Endothelial cell of umbilical vein (primary cell): ENCODE results near the gene ALG12.

Experiments used
- CTCF ChIP-seq, 2 donors: IDR thresholded peaks; 1 replicate in 1 of 2; 2 replicates in 1 of 2; pipeline ENCODE4 v1.5.1; 2011; ENCODE audit warnings: low read length in 2 of 2, mild to moderate bottlenecking in 2 of 2, moderate library complexity in 2 of 2, control low read depth in 1 of 2, inconsistent platforms in 1 of 2, low read depth in 1 of 2; ENCODE audit not compliant: insufficient read depth in 1 of 2; ENCODE audit errors: extremely low read depth in 1 of 2
- EZH2 ChIP-seq: IDR thresholded peaks from 2 replicates; pipeline ENCODE4 v1.6.1; 2012; ENCODE audit warnings: borderline replicate concordance, low read depth, mild to moderate bottlenecking, moderate library complexity, low read length, inconsistent platforms; ENCODE audit not compliant: severe bottlenecking
- FOS ChIP-seq: IDR thresholded peaks from 2 replicates; pipeline ENCODE4 v1.6.1; 2011; ENCODE audit warnings: mild to moderate bottlenecking, low read length, moderate library complexity, borderline replicate concordance; ENCODE audit not compliant: insufficient read depth
- GATA2 ChIP-seq: IDR thresholded peaks from 2 replicates; pipeline ENCODE4 v1.7.0; 2011; ENCODE audit warnings: low read depth, mild to moderate bottlenecking, moderate library complexity, mixed read lengths, low read length; ENCODE audit not compliant: insufficient read length, insufficient read depth
- JUN ChIP-seq: IDR thresholded peaks from 2 replicates; pipeline ENCODE4 v1.6.1; 2011; ENCODE audit warnings: borderline replicate concordance, low read depth; ENCODE audit not compliant: insufficient read length, insufficient read depth
- MAX ChIP-seq: IDR thresholded peaks from 2 replicates; pipeline ENCODE4 v1.6.1; 2011; ENCODE audit not compliant: insufficient read depth, insufficient read length
- MYC ChIP-seq: IDR thresholded peaks from one replicate; pipeline ENCODE4 v1.6.1; 2011; ENCODE audit warnings: mild to moderate bottlenecking, low read depth, low read length
- POLR2A ChIP-seq: IDR thresholded peaks from 2 replicates; pipeline ENCODE4 v1.6.1; 2012; ENCODE audit warnings: low read depth, mild to moderate bottlenecking, control low read depth, low read length
- POLR2AphosphoS5 ChIP-seq: IDR thresholded peaks from 2 replicates; pipeline ENCODE4 v1.6.1; 2012; ENCODE audit warnings: low read depth, mild to moderate bottlenecking, control low read depth, low read length, moderate library complexity; ENCODE audit not compliant: insufficient read depth

- no peak for TF ChIP-seq POLR2AphosphoS5
- no peak for TF ChIP-seq CTCF (IDR thresholded peaks at IDR 0.05; ENCODE audit: extremely low read depth in 1 of 2, insufficient read depth in 1 of 2, low read depth in 1 of 2, low read length in 2 of 2)
- no peak for TF ChIP-seq POLR2A
- TF ChIP-seq EZH2: no peak
- no peak for TF ChIP-seq JUN
- no peak for TF ChIP-seq MAX
- TF ChIP-seq FOS: no peak
- no peak for TF ChIP-seq MYC
- TF ChIP-seq GATA2: no peak
Observed at GRCh38 chr22:49958366-49958921, 40.2 kb upstream of the ALG12 start.
